HepG2 (cell line): ENCODE data around the gene PHF23. TPM values are rescaled to one million over a fixed set of nuclear protein-coding genes. Genes with fewer than 3 reads are reported as not detected.

ENCODE experiments used
- ATAC-seq: fragments of 200-7000 bp; cut with Tn5 transposase; 3 replicates; pipeline ENCODE4 v1.9.1; 2020; ENCODE audit warnings: mild to moderate bottlenecking, moderate library complexity
- BruUV-seq: library from RNA; stranded (reverse); fragments of 400-500 nt; replicated peaks from 2 replicates; lab custom pipeline; 2021; lab: Mats Ljungman, UMichigan
- CTCF ChIA-PET: fragments of 300-600 bp; formaldehyde crosslinking; extraction: SDS; loops from one replicate; lab custom pipeline; 2021; ENCODE audit warnings: low total read pairs, inconsistent platforms, low intra/inter-chr PET ratio; lab: Yijun Ruan, JAX
- POLR2A ChIA-PET: fragments of 350-600 bp; sonication (Branson Sonifier 250); formaldehyde crosslinking; loops from one replicate; lab custom pipeline; 2020; ENCODE audit warnings: antibody characterized with exemption, inconsistent platforms; lab: Yijun Ruan, JAX
- DNase-seq: peaks from one replicate; pipeline ENCODE4 v3.0.0-alpha.2; 2015; ENCODE audit warnings: low spot score
- FAIRE-seq: peaks from 3 replicates; lab custom pipeline; 2011; peaks lifted over from hg19 to GRCh38; lab: Jason Lieb, UNC
- H2AFZ ChIP-seq: one replicate; pipeline ENCODE4 v1.6.1; 2011; ENCODE audit warnings: low read length, inconsistent platforms
- H3K27ac ChIP-seq: fragments of 300-600 bp; 3 replicates; pipeline ENCODE4 v1.8.0; 2011; ENCODE audit warnings: mixed run types, mild to moderate bottlenecking, mixed read lengths, low read length, inconsistent platforms; ENCODE audit not compliant: insufficient read depth; ENCODE audit errors: extremely low read length
- H3K27me3 ChIP-seq, 2 experiments: fragments of 200-600 bp in 1 of 2; 2 replicates in 1 of 2; 3 replicates in 1 of 2; pipeline versions ENCODE4 v1.6.0 to v1.8.0; 2011; ENCODE audit warnings: low read length in 2 of 2, mild to moderate bottlenecking in 2 of 2, moderate library complexity in 2 of 2, inconsistent platforms in 1 of 2; ENCODE audit not compliant: insufficient read depth in 2 of 2, control insufficient read depth in 1 of 2
- H3K36me3 ChIP-seq, 2 experiments: fragments of 200-600 bp in 1 of 2; replicated peaks in 1 of 2; 2 replicates in 1 of 2; 3 replicates in 1 of 2; pipeline versions ENCODE4 v1.5.1 to v1.8.0; 2011; ENCODE audit warnings: low read length in 2 of 2, inconsistent platforms in 1 of 2; ENCODE audit not compliant: insufficient read depth in 2 of 2, control insufficient read depth in 1 of 2
- H3K4me1 ChIP-seq: 2 replicates; pipeline ENCODE4 v1.5.1; 2012; ENCODE audit warnings: low read length, inconsistent platforms; ENCODE audit not compliant: insufficient read depth
- H3K4me2 ChIP-seq: 2 replicates; pipeline ENCODE4 v1.6.0; 2011; ENCODE audit warnings: low read depth, low read length, inconsistent platforms
- H3K4me3 ChIP-seq, 3 experiments: fragments of 200-600 bp in 1 of 3; sonication (generic), shearing (Covaris generic) in 1 of 3; replicated peaks in 1 of 3; 2 replicates each; pipeline ENCODE4 v1.5.1; 2011 to 2016; ENCODE audit warnings: low read length in 3 of 3, inconsistent platforms in 2 of 3, low read depth in 2 of 3, mild to moderate bottlenecking in 2 of 3, control low read depth in 1 of 3, mixed read lengths in 1 of 3; ENCODE audit not compliant: insufficient read depth in 1 of 3
- H3K79me2 ChIP-seq: one replicate; pipeline ENCODE4 v1.6.1; 2011; ENCODE audit warnings: low read length, inconsistent platforms; ENCODE audit not compliant: insufficient read depth
- H3K9ac ChIP-seq: 2 replicates; pipeline ENCODE4 v1.6.0; 2011; ENCODE audit warnings: mild to moderate bottlenecking, low read depth, low read length, inconsistent platforms; ENCODE audit not compliant: insufficient read depth
- H3K9me3 ChIP-seq: 2 replicates; pipeline ENCODE4 v1.5.1; 2012; ENCODE audit warnings: mild to moderate bottlenecking, low read length
- H4K20me1 ChIP-seq: 2 replicates; pipeline ENCODE4 v1.6.0; 2011; ENCODE audit warnings: inconsistent platforms, mild to moderate bottlenecking, low read length, moderate library complexity; ENCODE audit not compliant: insufficient read depth
- ARID4A ChIP-seq: sonication (generic); formaldehyde crosslinking; IDR thresholded peaks from 2 replicates; pipeline ENCODE4 v1.5.0; 2020; ENCODE audit warnings: mild to moderate bottlenecking, missing genetic modification reagents, borderline replicate concordance
- ARNT2 ChIP-seq: sonication (generic); formaldehyde crosslinking; IDR thresholded peaks from 2 replicates; pipeline ENCODE4 v1.8.0; 2022; ENCODE audit warnings: mild to moderate bottlenecking, low read depth, missing genetic modification reagents, moderate library complexity
- BHLHE40 ChIP-seq: IDR thresholded peaks from 2 replicates; pipeline ENCODE4 v1.6.1; 2011; ENCODE audit warnings: low read length, improper control_type of control experiment
- EP300 ChIP-seq, 3 experiments: sonication (generic) in 1 of 3; formaldehyde crosslinking in 1 of 3; IDR thresholded peaks; 2 replicates each; pipeline versions ENCODE4 v1.5.1 to v1.6.1; 2011 to 2020; ENCODE audit warnings: low read depth in 2 of 3, low read length in 2 of 3, borderline replicate concordance in 1 of 3, improper control_type of control experiment in 1 of 3, mild to moderate bottlenecking in 1 of 3, missing genetic modification reagents in 1 of 3, moderate library complexity in 1 of 3
- HES4 ChIP-seq: sonication (generic); formaldehyde crosslinking; IDR thresholded peaks from 2 replicates; pipeline ENCODE4 v1.9.0; 2021; ENCODE audit warnings: mild to moderate bottlenecking, missing genetic modification reagents, borderline replicate concordance
- KLF13 ChIP-seq: sonication (generic); formaldehyde crosslinking; IDR thresholded peaks from 2 replicates; pipeline ENCODE4 v1.4.0; 2020; ENCODE audit warnings: mild to moderate bottlenecking, missing genetic modification reagents
- NAIF1 ChIP-seq: sonication (generic); formaldehyde crosslinking; IDR thresholded peaks from 2 replicates; pipeline ENCODE4 v1.5.0; 2020; ENCODE audit warnings: mild to moderate bottlenecking, missing genetic modification reagents, borderline replicate concordance
- NR2F1 ChIP-seq, 2 experiments: fragments of 450-650 bp in 1 of 2; formaldehyde crosslinking in 1 of 2; IDR thresholded peaks; 2 replicates each; pipeline versions ENCODE4 v1.5.0 to v1.6.1; 2016 to 2020; ENCODE audit warnings: mild to moderate bottlenecking in 1 of 2, missing compliant biosample characterization in 1 of 2, missing genetic modification reagents in 1 of 2, moderate library complexity in 1 of 2
- PPARG ChIP-seq: conservative IDR thresholded peaks from 2 replicates; pipeline ENCODE4 v1.6.1; 2016; ENCODE audit warnings: missing biosample characterization, missing genetic modification reagents
- RBM22 ChIP-seq: fragments of 200-400 bp; formaldehyde crosslinking; optimal IDR thresholded peaks from 2 replicates; pipeline ENCODE3; 2017; ENCODE audit warnings: mild to moderate bottlenecking, low read length, moderate library complexity
- SIN3B ChIP-seq: fragments of 150-350 bp; IDR thresholded peaks from 2 replicates; pipeline ENCODE4 v1.6.1; 2014; ENCODE audit warnings: low read length
- SRSF9 ChIP-seq: fragments of 200-400 bp; formaldehyde crosslinking; IDR thresholded peaks from 2 replicates; pipeline ENCODE4 v1.6.1; 2018; ENCODE audit warnings: borderline replicate concordance, mild to moderate bottlenecking, low read depth, low read length; ENCODE audit not compliant: insufficient read depth, poor library complexity, severe bottlenecking
- THAP11 ChIP-seq: IDR thresholded peaks from 2 replicates; pipeline ENCODE4 v1.6.1; 2016; ENCODE audit warnings: missing biosample characterization, missing genetic modification reagents
- YY1 ChIP-seq: IDR thresholded peaks from 2 replicates; pipeline ENCODE4 v1.6.1; 2011; ENCODE audit warnings: low read length, low read depth, moderate library complexity, mild to moderate bottlenecking; ENCODE audit not compliant: insufficient read depth, insufficient replicate concordance
- ZBTB42 ChIP-seq: sonication (generic); formaldehyde crosslinking; IDR thresholded peaks from 2 replicates; pipeline ENCODE4 v1.5.0; 2020; ENCODE audit warnings: mild to moderate bottlenecking, missing genetic modification reagents
- ZFAT ChIP-seq: sonication (generic); formaldehyde crosslinking; conservative IDR thresholded peaks from 2 replicates; pipeline ENCODE4 v1.8.1; 2023; ENCODE audit warnings: missing genetic modification reagents, inconsistent platforms
- ZNF10 ChIP-seq: sonication (generic); formaldehyde crosslinking; IDR thresholded peaks from 2 replicates; pipeline ENCODE4 v1.4.0; 2020; ENCODE audit warnings: mild to moderate bottlenecking, low read depth, missing genetic modification reagents, borderline replicate concordance
- WGBS: methylation state at CpG from one replicate; pipeline ENCODE4 v1.1.6; 2017; ENCODE audit warnings: low lambda C conversion rate; 5-methylcytosine and 5-hydroxymethylcytosine counted together
- in situ Hi-C: cut with HindIII; loops from 2 replicates; pipeline ENCODE4 v1.10.0; 2017; ENCODE audit warnings: low pct_unique_long_range_greater_than_20kb; ENCODE audit not compliant: extremely low pct_ligation_motif_present
- intact Hi-C: fragments of 100-400 bp; cut with micrococcal nuclease; formaldehyde crosslinking; loops from one replicate; pipeline ENCODE4 v1.10.0; 2022; ENCODE audit not compliant: unreplicated experiment
- polyA plus RNA-seq, 8 experiments: library from polyadenylated mRNA; depleted of rRNA in 3 of 8; stranded (reverse) in 7 of 8; unstranded in 1 of 8; fragments of >200 nt; fragmentation: Illumina TruSeq in 4 of 8; extraction: Trizol in 4 of 8; gene quantifications; 2 replicates each; pipeline versions ENCODE4 v1.2.1 to v1.2.3, GENCODE V29; 2011 to 2016; ENCODE audit warnings: low read depth in 4 of 8, missing spikeins in 1 of 8, mixed read lengths in 1 of 8; ENCODE audit not compliant: insufficient read depth in 1 of 8
- total RNA-seq, 5 experiments: library from RNA; depleted of rRNA; stranded (reverse); fragments of >200 nt; fragmentation: Illumina TruSeq; extraction: Trizol; gene quantifications; 2 replicates each; pipeline ENCODE4 v1.2.3, GENCODE V29; 2016; ENCODE audit warnings: low read depth in 1 of 5
- TF ChIP-seq, protein P1 (sequence below): sonication (generic); formaldehyde crosslinking; conservative IDR thresholded peaks from 2 replicates; pipeline ENCODE4 v1.8.0; 2022; ENCODE audit warnings: low read depth, missing genetic modification reagents

PHF23 gene
- total and polyA plus RNA-seq, 2 of the 13 experiments (the other 11 are each of a cell fraction or from before 2014, with no cell fraction given): 27.6 to 33.2 TPM

GRCh38 chr17:7213895-7214299 is 25.4 kb downstream of the PHF23 start:
- H3K4me2 ChIP-seq: peak overlapping the region; percentile 77
- CTCF ChIA-PET: interaction anchor here (1.9 kb wide), 1 partner anchor 168 kb away, joined by 10 read pairs; no protein-coding TSS in a partner anchor
- H3K9ac ChIP-seq: no peak overlapping the region
- peaks cover 0 to 8% of the 10 kb centered on the region in 2 experiments; a peak in 3 of 5 replicates for H3K27me3 ChIP-seq
- peak overlapping the region; percentile 53 for H3K27ac ChIP-seq
- intact Hi-C loops (loop anchor here (5.0 kb wide), 1 partner anchor 37 kb away; the partner anchor contains the start of gene ASGR1), in situ Hi-C loops (no loop called here)
- no peaks in the 10 kb centered on the region for H3K79me2 ChIP-seq
- DNase-seq (peak; percentile 86), FAIRE-seq (peak; percentile 56), ATAC-seq (no peak)
- WGBS: 8% methylated on average over 14 of the region's 15 CpGs
- peak overlapping the region in 2 of 3 experiments; percentile 19 to 68; a peak in 2 of 6 replicates for H3K4me3 ChIP-seq
- no TSS peak for BruUV-seq
- H3K9me3 ChIP-seq: no peaks in the 10 kb centered on the region
- H4K20me1 ChIP-seq: no peaks in the 10 kb centered on the region
- peaks cover 49% of the 10 kb centered on the region for H3K4me1 ChIP-seq
- POLR2A ChIA-PET: interaction anchor here (1.2 to 2.9 kb wide), 7 partner anchors 20 to 178 kb away, joined by 3 to 35 read pairs (median 5); partner anchors contain the start of genes ASGR1, DVL2 and SLC16A13
- no peak overlapping the region for H2AFZ ChIP-seq
- H3K36me3 ChIP-seq: no peaks in the 10 kb centered on the region
- TF ChIP-seq ARID4A (CRISPR knock-in tag) (peak; percentile 46), RBM22 (peak; percentile 99), SRSF9 (no peak), BHLHE40 (no peak), YY1 (peak; percentile 48), HES4 (CRISPR knock-in tag) (no peak), NAIF1 (0 out of 2 replicates have a peak, but pooled peaks have one; percentile 11), ZNF10 (no peak), ZBTB42 (no peak), SIN3B (0 out of 2 replicates have a peak, but pooled peaks have one; percentile 62), THAP11 (no peak), KLF13 (no peak), PPARG (CRISPR knock-in tag) (peak; percentile 82), ZFAT (no peak), NR2F1 (CRISPR knock-in tag; IDR thresholded peaks at IDR 0.05) (0 out of 4 replicates have a peak, but pooled peaks of 1 of the 2 experiments have one; percentile 38), EP300 (IDR thresholded peaks at IDR 0.05; ENCODE audit: low read depth in 2 of 2, low read length in 2 of 2) (0 out of 4 replicates have a peak, but pooled peaks of 1 of the 2 experiments have one; percentile 54), EP300 (CRISPR knock-in tag; IDR thresholded peaks at IDR 0.05; ENCODE audit: borderline replicate concordance) (no peak), ARNT2 (CRISPR knock-in tag) (0 out of 2 replicates have a peak, but pooled peaks have one; percentile 14)
- TF ChIP-seq, protein P1, sequence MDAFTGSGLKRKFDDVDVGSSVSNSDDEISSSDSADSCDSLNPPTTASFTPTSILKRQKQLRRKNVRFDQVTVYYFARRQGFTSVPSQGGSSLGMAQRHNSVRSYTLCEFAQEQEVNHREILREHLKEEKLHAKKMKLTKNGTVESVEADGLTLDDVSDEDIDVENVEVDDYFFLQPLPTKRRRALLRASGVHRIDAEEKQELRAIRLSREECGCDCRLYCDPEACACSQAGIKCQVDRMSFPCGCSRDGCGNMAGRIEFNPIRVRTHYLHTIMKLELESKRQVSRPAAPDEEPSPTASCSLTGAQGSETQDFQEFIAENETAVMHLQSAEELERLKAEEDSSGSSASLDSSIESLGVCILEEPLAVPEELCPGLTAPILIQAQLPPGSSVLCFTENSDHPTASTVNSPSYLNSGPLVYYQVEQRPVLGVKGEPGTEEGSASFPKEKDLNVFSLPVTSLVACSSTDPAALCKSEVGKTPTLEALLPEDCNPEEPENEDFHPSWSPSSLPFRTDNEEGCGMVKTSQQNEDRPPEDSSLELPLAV (CRISPR knock-in tag): no peak
